Measurements from ENCODE around the gene ZNF354C. TPM values are rescaled to one million over a fixed set of nuclear protein-coding genes. Genes with fewer than 3 reads are reported as not detected.

Gene ZNF354C
- total RNA-seq, result 10 to 100 TPM in 4 of 8 experiments, 1 to 10 TPM in 4; 3.6 to 12.0 (median 10.3) TPM

DNA sequence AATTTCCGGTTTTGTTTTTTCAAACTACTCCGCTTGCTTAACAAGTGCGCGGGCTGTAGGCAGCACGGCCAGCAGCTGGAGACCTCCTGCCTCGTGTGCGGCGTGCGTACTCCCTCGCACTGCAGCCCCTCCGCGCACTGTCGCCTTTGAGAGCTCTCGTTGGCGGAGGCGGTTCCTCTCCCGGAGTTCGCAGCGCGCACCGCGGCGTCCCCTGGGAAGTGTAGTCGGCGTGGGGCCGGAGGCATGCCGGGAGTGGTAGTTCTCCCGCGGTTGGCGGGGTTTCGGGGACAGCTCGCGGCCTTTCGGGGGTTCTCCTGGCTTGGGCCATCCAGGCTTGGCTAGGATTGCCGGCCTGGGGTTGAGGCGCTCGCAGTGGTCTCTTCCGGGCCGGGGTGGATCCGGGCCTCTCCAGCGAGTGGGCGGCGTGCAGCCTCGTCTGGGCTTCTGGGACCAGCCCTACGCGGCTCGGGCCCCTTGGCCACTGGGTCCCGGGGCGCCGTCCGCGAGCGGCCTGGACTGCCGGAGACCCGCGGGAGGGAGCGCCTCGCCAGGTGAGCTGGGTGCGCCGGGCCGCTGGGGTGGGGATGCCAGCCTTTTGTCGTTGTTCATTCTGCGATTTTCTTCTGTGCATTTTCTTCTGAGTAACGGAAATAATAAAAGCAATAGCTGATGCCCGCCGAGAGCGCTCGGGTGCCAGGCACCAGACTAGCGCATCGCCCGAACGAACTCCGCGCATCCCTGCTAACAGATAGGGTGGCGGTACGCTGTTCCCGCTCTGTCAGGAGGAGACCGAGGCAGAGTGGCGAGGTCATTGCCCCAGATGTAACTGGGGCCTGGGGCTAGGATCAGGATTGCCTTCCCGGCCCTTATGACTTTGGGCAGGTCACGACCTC lies at the start of gene ZNF354C:
TSS of gene ZNF354C (plus strand) at position 258 of the 893 bp plus-strand sequence. CDS start 1,696 bp downstream, outside the sequence.
- peak; percentile 97 to 100 (median 99) for ATAC-seq (replicated peaks in 6 of 8)
- WGBS, 10 experiments, result 0 to 52% (median 3%) methylated on average over 1 to 34 of the region's 81 CpGs; no CpG with 5 or more reads in 5 of the 10 experiments
- Histone ChIP-seq H3K4me1 (replicated peaks in 1 of 2) (peaks cover 0 to 5% of the 10 kb centered on the region in 2 donors), H3K4me3 (peak within 1 kb of the TSS; percentile 41 to 85 (median 65)), H3K27ac (peak within 1 kb of the TSS; percentile 58 to 80)
- in situ Hi-C loops (cut with MboI; ENCODE audit: low pct_unique_long_range_greater_than_20kb in 2 of 9, low sequenced_read_pairs in 9 of 9, unreplicated experiment in 9 of 9), result no loop called here

- peak within 1 kb of the TSS; percentile 72 to 88 for H3K27ac ChIP-seq
- in situ Hi-C loops (cut with MboI; ENCODE audit: low pct_unique_long_range_greater_than_20kb in 2 of 9, low sequenced_read_pairs in 9 of 9, unreplicated experiment in 9 of 9), result no loop called here
- 0 to 14% (median 1%) methylated on average over 2 to 23 of the region's 72 CpGs; no CpG with 5 or more reads in 4 of the 10 experiments for WGBS, 10 experiments
- ATAC-seq (replicated peaks in 6 of 8), result peak; percentile 96 to 99 (median 98)
- H3K4me1 ChIP-seq (replicated peaks in 1 of 2), result peaks cover 2 to 4% of the 10 kb centered on the region in 2 donors
- H3K4me3 ChIP-seq, result peak within 1 kb of the TSS; percentile 68 to 95 (median 74)
Observed at GRCh38 chr5:179023528-179024189, 36.5 kb upstream of the ZNF354C start, which contains the start of gene ZNF879. ZNF879 (plus strand) TSS chr5:179023804; CDS start chr5:179025005, 1,201 bp downstream.

DNA sequence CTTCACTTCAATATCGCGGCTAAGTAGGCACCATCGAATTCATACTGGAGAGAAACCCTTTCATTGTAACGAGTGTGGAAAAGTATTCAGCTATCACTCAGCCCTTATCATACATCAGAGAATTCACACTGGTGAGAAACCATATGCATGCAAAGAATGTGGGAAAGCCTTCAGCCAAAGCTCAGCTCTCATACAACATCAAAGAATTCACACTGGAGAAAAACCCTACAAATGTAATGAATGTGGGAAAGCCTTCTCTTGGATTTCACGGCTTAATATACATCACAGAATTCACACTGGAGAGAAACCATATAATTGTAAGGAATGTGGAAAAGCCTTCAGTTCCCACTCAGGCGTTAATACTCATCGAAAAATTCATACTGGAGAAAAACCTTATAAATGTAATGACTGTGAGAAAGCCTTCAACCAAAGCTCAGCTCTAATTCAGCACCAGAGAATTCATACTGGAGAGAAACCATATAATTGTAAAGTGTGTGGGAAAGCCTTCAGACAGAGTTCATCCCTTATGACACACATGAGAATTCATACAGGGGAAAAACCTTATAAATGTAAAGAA lies 27.1 kb upstream of the ZNF354C start:
- in situ Hi-C loops (cut with MboI; ENCODE audit: low pct_unique_long_range_greater_than_20kb in 2 of 9, low sequenced_read_pairs in 9 of 9, unreplicated experiment in 9 of 9), result no loop called here
- no peak overlapping the region for H3K27ac ChIP-seq
- no peak overlapping the region for H3K4me3 ChIP-seq
- ATAC-seq (replicated peaks in 6 of 8), result no peak
- WGBS, 10 experiments, result 60 to 97% (median 87%) methylated on average over 1 to 7 of the region's 7 CpGs; no CpG with 5 or more reads in 1 of the 10 experiments
- H3K4me1 ChIP-seq (replicated peaks in 1 of 2), result no peaks in the 10 kb centered on the region

- ATAC-seq (replicated peaks in 6 of 8), result no peak
- H3K27ac ChIP-seq, result no peak overlapping the region
- no peak overlapping the region for H3K4me3 ChIP-seq
- in situ Hi-C loops (cut with MboI; ENCODE audit: low pct_unique_long_range_greater_than_20kb in 2 of 9, low sequenced_read_pairs in 9 of 9, unreplicated experiment in 9 of 9), result no loop called here
- WGBS, 10 experiments, result 40 to 100% (median 70%) methylated on average over 1 to 2 of the region's 2 CpGs; no CpG with 5 or more reads in 1 of the 10 experiments
- no peaks in the 10 kb centered on the region for H3K4me1 ChIP-seq (replicated peaks in 1 of 2)
Observed at GRCh38 chr5:179044765-179045164, 15.4 kb upstream of the ZNF354C start.

GRCh38 chr5:179051784-179052183 lies 8.4 kb upstream of the ZNF354C start:
- no peak overlapping the region for H3K27ac ChIP-seq
- no peak overlapping the region for H3K4me3 ChIP-seq
- H3K4me1 ChIP-seq (replicated peaks in 1 of 2), result no peaks in the 10 kb centered on the region
- WGBS, 10 experiments, result 17 to 87% (median 66%) methylated on average over 1 to 6 of the region's 9 CpGs; no CpG with 5 or more reads in 1 of the 10 experiments
- no peak for ATAC-seq (replicated peaks in 6 of 8)
- in situ Hi-C loops (cut with MboI; ENCODE audit: low pct_unique_long_range_greater_than_20kb in 2 of 9, low sequenced_read_pairs in 9 of 9, unreplicated experiment in 9 of 9), result no loop called here

GRCh38 chr5:179054036-179054785 lies 6.0 kb upstream of the ZNF354C start:
- ATAC-seq (replicated peaks in 6 of 8), result no peak
- in situ Hi-C loops (cut with MboI; ENCODE audit: low pct_unique_long_range_greater_than_20kb in 2 of 9, low sequenced_read_pairs in 9 of 9, unreplicated experiment in 9 of 9), result no loop called here
- Histone ChIP-seq H3K4me1 (replicated peaks in 1 of 2) (no peaks in the 10 kb centered on the region), H3K4me3 (no peak overlapping the region), H3K27ac (no peak overlapping the region)
- WGBS, 10 experiments, result 0 to 100% (median 76%) methylated on average over 1 to 12 of the region's 15 CpGs; no CpG with 5 or more reads in 1 of the 10 experiments

DNA sequence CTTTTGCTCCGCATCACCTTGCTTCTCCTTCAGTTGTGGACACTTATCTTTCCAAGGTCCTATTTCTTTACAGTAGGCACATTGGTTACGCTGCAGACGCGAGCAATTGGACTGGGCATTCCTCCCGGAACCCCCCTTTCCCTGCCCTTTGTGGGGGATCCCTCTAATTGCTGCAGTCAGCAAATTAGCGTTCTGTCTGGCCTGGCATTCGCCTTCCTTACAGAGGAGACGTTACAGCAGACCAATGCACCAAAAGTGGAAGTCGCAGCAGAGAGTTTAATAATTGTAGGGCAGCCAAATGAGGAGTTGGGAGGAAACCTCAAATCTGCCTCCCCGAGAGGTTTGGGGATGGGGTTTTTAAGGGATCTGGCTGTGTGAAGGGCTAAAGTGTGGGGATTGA lies 5.3 kb upstream of the ZNF354C start:
- 20 to 100% (median 70%) methylated on average over 1 to 10 of the region's 10 CpGs; no CpG with 5 or more reads in 2 of the 10 experiments for WGBS, 10 experiments
- in situ Hi-C loops (cut with MboI; ENCODE audit: low pct_unique_long_range_greater_than_20kb in 2 of 9, low sequenced_read_pairs in 9 of 9, unreplicated experiment in 9 of 9), result no loop called here
- Histone ChIP-seq H3K4me1 (replicated peaks in 1 of 2) (no peaks in the 10 kb centered on the region), H3K27ac (no peak overlapping the region), H3K4me3 (no peak overlapping the region)
- no peak for ATAC-seq (replicated peaks in 6 of 8)

- Histone ChIP-seq H3K27ac (no peak overlapping the region), H3K4me1 (replicated peaks in 1 of 2) (no peaks in the 10 kb centered on the region), H3K4me3 (no peak overlapping the region)
- no peak for ATAC-seq (replicated peaks in 6 of 8)
- WGBS, 10 experiments, result 29 to 100% (median 73%) methylated on average over 1 to 3 of the region's 3 CpGs; no CpG with 5 or more reads in 4 of the 10 experiments
- in situ Hi-C loops (cut with MboI; ENCODE audit: low pct_unique_long_range_greater_than_20kb in 2 of 9, low sequenced_read_pairs in 9 of 9, unreplicated experiment in 9 of 9), result no loop called here
Observed at GRCh38 chr5:179055436-179055835, 4.7 kb upstream of the ZNF354C start.

- in situ Hi-C loops (cut with MboI; ENCODE audit: low pct_unique_long_range_greater_than_20kb in 2 of 9, low sequenced_read_pairs in 9 of 9, unreplicated experiment in 9 of 9), result no loop called here
Observed at GRCh38 chr5:179055841-179056240, 4.3 kb upstream of the ZNF354C start.

GRCh38 chr5:179061025-179061424 lies 852 bp downstream of the ZNF354C start:
- in situ Hi-C loops (cut with MboI; ENCODE audit: low pct_unique_long_range_greater_than_20kb in 2 of 9, low sequenced_read_pairs in 9 of 9, unreplicated experiment in 9 of 9), result no loop called here
- WGBS, 10 experiments, result 80 to 100% (median 92%) methylated on average over 1 to 15 of the region's 19 CpGs; no CpG with 5 or more reads in 4 of the 10 experiments
- peak overlapping the region; percentile 41 to 85 (median 65) for H3K4me3 ChIP-seq
- peaks cover 0 to 5% of the 10 kb centered on the region in 2 donors for H3K4me1 ChIP-seq (replicated peaks in 1 of 2)
- ATAC-seq (replicated peaks in 6 of 8), result no peak
- H3K27ac ChIP-seq, result no peak overlapping the region

More at GRCh38 chr5:179055841-179056240, 4.3 kb upstream of the ZNF354C start:
- Histone ChIP-seq H3K4me1 (replicated peaks in 1 of 2) (peaks cover 0 to 2% of the 10 kb centered on the region in 2 donors), H3K27ac (no peak overlapping the region), H3K4me3 (no peak overlapping the region)
- WGBS, 10 experiments, result 13 to 74% (median 55%) methylated on average over 1 to 9 of the region's 9 CpGs
- no peak for ATAC-seq (replicated peaks in 6 of 8)

- Histone ChIP-seq H3K4me1 (replicated peaks in 1 of 2) (peaks cover 0 to 5% of the 10 kb centered on the region in 2 donors), H3K27ac (no peak overlapping the region), H3K4me3 (no peak overlapping the region)
- 80 to 100% (median 94%) methylated on average over 1 to 5 of the region's 6 CpGs; no CpG with 5 or more reads in 1 of the 10 experiments for WGBS, 10 experiments
- ATAC-seq (replicated peaks in 6 of 8), result no peak
- in situ Hi-C loops (cut with MboI; ENCODE audit: low pct_unique_long_range_greater_than_20kb in 2 of 9, low sequenced_read_pairs in 9 of 9, unreplicated experiment in 9 of 9), result no loop called here
Observed at GRCh38 chr5:179065703-179066102, 5.5 kb downstream of the ZNF354C start.

Measured in motor neuron (in vitro differentiated cells).